ENCODE results near the gene SMARCD1. TPM values are rescaled to one million over a fixed set of nuclear protein-coding genes. Genes with fewer than 3 reads are reported as not detected.

Gene SMARCD1
- total RNA-seq, 1 donor from 2014 or later = 44.0 TPM

DNA sequence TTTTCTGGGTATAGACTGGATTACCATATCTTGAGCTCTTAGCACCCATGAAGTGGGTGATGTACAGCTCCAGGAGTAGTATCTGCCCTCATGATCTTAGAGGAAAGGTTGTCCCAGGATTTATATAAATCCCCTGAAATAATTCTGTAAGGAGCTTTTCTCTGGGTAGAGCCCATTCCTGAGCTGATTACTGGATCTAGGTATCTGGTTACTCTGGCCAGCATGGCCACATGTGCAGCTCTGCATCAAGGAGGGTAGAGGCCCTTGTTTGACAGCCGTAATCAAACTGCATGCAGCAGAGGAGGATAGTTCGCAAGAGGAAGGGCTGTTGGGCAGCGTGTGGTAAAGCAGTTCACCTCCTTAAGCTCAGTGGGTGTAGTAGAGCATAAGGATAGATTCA, 35.4 kb downstream of the SMARCD1 start:
- ATAC-seq = no peak
- Histone ChIP-seq H3K27me3 (no peaks in the 10 kb centered on the region), H3K27ac (no peak overlapping the region), H3K9me3 (no peaks in the 10 kb centered on the region), H3K36me3 (peaks cover 75% of the 10 kb centered on the region), H3K4me1 (peaks cover 12% of the 10 kb centered on the region), H3K4me3 (no peak overlapping the region)
- no peak for DNase-seq
- intact Hi-C loops (cut with DNase I) = no loop called here
- TF ChIP-seq, protein P1, sequence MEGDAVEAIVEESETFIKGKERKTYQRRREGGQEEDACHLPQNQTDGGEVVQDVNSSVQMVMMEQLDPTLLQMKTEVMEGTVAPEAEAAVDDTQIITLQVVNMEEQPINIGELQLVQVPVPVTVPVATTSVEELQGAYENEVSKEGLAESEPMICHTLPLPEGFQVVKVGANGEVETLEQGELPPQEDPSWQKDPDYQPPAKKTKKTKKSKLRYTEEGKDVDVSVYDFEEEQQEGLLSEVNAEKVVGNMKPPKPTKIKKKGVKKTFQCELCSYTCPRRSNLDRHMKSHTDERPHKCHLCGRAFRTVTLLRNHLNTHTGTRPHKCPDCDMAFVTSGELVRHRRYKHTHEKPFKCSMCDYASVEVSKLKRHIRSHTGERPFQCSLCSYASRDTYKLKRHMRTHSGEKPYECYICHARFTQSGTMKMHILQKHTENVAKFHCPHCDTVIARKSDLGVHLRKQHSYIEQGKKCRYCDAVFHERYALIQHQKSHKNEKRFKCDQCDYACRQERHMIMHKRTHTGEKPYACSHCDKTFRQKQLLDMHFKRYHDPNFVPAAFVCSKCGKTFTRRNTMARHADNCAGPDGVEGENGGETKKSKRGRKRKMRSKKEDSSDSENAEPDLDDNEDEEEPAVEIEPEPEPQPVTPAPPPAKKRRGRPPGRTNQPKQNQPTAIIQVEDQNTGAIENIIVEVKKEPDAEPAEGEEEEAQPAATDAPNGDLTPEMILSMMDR (IDR thresholded peaks at IDR 0.05) = no peak

DNA sequence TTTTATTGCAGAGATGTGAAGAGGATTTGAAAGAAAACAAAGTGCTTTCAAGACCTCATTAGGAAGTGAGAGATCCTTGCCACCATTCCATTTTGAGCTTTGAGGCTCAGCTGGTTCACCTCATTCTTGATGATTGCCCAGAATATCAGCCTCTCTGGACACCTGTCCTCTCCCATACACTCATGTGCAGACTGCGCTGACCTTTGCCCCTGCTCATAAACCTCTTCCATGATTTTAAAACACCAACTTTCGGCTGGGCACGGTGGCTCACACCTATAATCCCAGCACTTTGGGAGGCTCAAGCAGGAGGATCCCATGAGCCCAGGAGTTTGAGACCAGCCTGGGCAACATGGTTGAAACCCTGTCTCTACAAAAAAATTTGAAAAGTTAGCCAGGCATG, 35.8 kb downstream of the SMARCD1 start:
- TF ChIP-seq, protein P1 (IDR thresholded peaks at IDR 0.05) = no peak

DNA sequence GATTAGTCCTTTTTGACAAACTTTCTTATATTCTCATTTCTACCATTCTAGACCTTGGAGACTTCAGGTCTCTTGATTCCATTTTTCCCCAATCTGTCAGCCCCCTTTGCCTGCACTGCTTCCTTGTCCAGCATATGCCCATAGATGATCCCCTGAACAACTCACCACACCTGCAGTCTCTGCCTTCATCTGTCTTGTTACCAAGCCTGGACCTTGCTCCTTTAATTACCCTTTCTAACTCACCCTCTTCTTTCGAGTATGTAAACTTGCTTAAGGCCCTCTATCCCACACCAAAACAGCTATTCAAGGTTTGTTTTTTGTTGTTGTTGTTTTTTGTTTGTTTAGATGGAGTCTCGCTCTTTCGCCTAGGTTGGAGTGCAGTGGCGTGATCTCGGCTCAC, 36.5 kb downstream of the SMARCD1 start:
- H3K4me3 ChIP-seq = no peak overlapping the region
- H3K9me3 ChIP-seq = no peaks in the 10 kb centered on the region
- no peaks in the 10 kb centered on the region for H3K27me3 ChIP-seq
- H3K27ac ChIP-seq = no peak overlapping the region
- peaks cover 68% of the 10 kb centered on the region for H3K36me3 ChIP-seq
- ATAC-seq (no peak), DNase-seq (no peak)
- TF ChIP-seq, protein P1 (IDR thresholded peaks at IDR 0.05) = no peak
- intact Hi-C loops (cut with DNase I) = no loop called here
- peaks cover 5% of the 10 kb centered on the region for H3K4me1 ChIP-seq

More for the DNA sequence above, 35.8 kb downstream of the SMARCD1 start:
- ATAC-seq = no peak
- DNase-seq = no peak
- Histone ChIP-seq H3K9me3 (no peaks in the 10 kb centered on the region), H3K4me1 (peaks cover 12% of the 10 kb centered on the region), H3K4me3 (no peak overlapping the region), H3K27ac (no peak overlapping the region), H3K27me3 (no peaks in the 10 kb centered on the region), H3K36me3 (peaks cover 70% of the 10 kb centered on the region)
- intact Hi-C loops (cut with DNase I) = no loop called here

DNA sequence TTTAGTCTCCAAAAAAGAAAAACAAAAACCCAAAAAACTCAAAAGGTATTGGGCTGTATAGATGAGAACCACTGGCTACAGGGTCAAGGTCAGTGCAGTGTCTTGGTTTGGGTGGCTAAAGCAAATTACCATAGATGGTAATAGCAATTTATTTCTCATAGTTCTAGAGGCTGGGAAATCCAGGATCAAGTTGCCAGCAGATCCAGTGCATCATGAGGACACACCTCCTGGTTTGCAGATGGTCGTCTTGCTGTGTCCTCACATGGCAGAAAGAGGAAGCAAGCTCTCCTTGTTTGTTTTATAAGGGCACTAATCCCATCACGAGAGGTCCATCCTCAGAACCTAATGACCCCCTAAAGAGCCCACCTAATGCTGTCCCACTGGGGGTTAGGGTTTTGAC, 38.1 kb downstream of the SMARCD1 start:
- ATAC-seq (no peak), DNase-seq (no peak)
- H3K4me1 ChIP-seq = no peaks in the 10 kb centered on the region
- peaks cover 72% of the 10 kb centered on the region for H3K36me3 ChIP-seq
- intact Hi-C loops (cut with DNase I) = no loop called here
- TF ChIP-seq, protein P1 (IDR thresholded peaks at IDR 0.05) = no peak
- no peak overlapping the region for H3K27ac ChIP-seq
- H3K27me3 ChIP-seq = no peaks in the 10 kb centered on the region
- no peak overlapping the region for H3K4me3 ChIP-seq
- no peaks in the 10 kb centered on the region for H3K9me3 ChIP-seq

DNA sequence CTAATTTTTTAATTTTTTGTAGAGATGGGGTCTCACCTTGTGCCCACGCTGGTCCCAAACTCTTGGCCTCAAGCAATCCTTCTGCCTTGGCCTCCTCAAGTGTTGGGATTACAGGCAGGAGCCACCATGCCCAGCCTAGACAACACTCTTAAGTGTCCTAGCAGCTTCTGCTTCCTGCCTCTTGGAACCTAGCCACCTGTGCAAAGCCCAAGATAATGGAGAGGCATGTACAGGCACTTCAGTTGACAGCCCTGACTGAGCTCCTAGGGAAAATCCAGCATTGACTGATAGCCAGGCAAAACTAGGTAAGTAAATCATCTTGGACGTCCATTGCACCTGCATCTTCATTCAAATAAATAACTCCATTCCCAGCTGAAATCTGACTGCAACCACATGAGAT, 42.4 kb downstream of the SMARCD1 start:
- TF ChIP-seq, protein P1 (IDR thresholded peaks at IDR 0.05) = no peak
- no peak overlapping the region for H3K27ac ChIP-seq
- H3K4me1 ChIP-seq = no peaks in the 10 kb centered on the region
- peaks cover 73% of the 10 kb centered on the region for H3K36me3 ChIP-seq
- DNase-seq = no peak
- H3K9me3 ChIP-seq = no peaks in the 10 kb centered on the region
- intact Hi-C loops (cut with DNase I) = no loop called here
- no peak overlapping the region for H3K4me3 ChIP-seq
- H3K27me3 ChIP-seq = no peaks in the 10 kb centered on the region
- ATAC-seq = no peak

DNA sequence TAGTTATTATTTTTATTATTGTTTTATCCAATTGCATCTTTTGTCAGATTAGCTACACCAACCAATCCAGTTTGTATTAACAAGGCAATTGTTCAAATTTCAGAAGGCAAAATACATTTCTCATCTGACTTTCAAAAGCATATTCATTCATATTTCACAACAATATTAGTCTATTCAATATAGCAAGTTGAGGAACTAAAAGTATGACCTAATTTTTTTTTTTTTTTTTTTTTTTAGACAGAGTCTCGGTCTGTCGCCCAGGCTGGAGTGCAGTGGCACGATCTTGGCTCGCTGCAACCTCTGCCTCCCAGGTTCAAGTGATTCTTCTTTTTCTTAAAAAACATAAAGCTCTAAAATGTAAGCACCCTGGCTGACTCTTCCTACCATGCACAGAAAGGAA, 44.1 kb downstream of the SMARCD1 start:
- no peaks in the 10 kb centered on the region for H3K4me1 ChIP-seq
- H3K9me3 ChIP-seq = no peaks in the 10 kb centered on the region
- no peak for ATAC-seq
- intact Hi-C loops (cut with DNase I) = no loop called here
- H3K27me3 ChIP-seq = no peaks in the 10 kb centered on the region
- H3K27ac ChIP-seq = no peak overlapping the region
- TF ChIP-seq, protein P1 (IDR thresholded peaks at IDR 0.05) = no peak
- no peak for DNase-seq
- no peak overlapping the region for H3K4me3 ChIP-seq
- peaks cover 76% of the 10 kb centered on the region for H3K36me3 ChIP-seq
